ENCODE results near the gene HNF1A.

The HNF1A gene

GRCh38 chr12:121008347-121009098 is 30.2 kb downstream of the HNF1A start:
- DNase-seq (ENCODE audit: low read depth in 2 of 3, low spot score in 1 of 3), result no peak

- DNase-seq (ENCODE audit: low read depth in 2 of 3, low spot score in 1 of 3), result no peak
Observed at GRCh38 chr12:121009741-121010140, 31.4 kb downstream of the HNF1A start.

GRCh38 chr12:121010860-121011259 is 32.5 kb downstream of the HNF1A start:
- no peak for DNase-seq (ENCODE audit: low read depth in 2 of 3, low spot score in 1 of 3)

- DNase-seq (ENCODE audit: low read depth in 2 of 3, low spot score in 1 of 3), result no peak
Observed at GRCh38 chr12:121011820-121012219, 33.5 kb downstream of the HNF1A start.

- no peak for DNase-seq (ENCODE audit: low read depth in 2 of 3, low spot score in 1 of 3)
Observed at GRCh38 chr12:121013715-121014114, 35.4 kb downstream of the HNF1A start.

GRCh38 chr12:121015825-121016766 is 37.8 kb downstream of the HNF1A start, which contains the start of gene C12orf43:
C12orf43 (minus strand) TSS chr12:121016487; CDS start chr12:121016474, 13 bp downstream.
- peak; percentile 88 to 96 (median 91) for DNase-seq (ENCODE audit: low read depth in 2 of 3, low spot score in 1 of 3)

- DNase-seq (ENCODE audit: low read depth in 2 of 3, low spot score in 1 of 3), result no peak
Observed at GRCh38 chr12:121017966-121018491, 39.7 kb downstream of the HNF1A start.

GRCh38 chr12:121018860-121019617 is 40.7 kb downstream of the HNF1A start:
- no peak for DNase-seq (ENCODE audit: low read depth in 2 of 3, low spot score in 1 of 3)

- no peak for DNase-seq (ENCODE audit: low read depth in 2 of 3, low spot score in 1 of 3)
Observed at GRCh38 chr12:121021754-121022153, 43.4 kb downstream of the HNF1A start.

GRCh38 chr12:121022713-121023112 is 44.4 kb downstream of the HNF1A start:
- DNase-seq (ENCODE audit: low read depth in 2 of 3, low spot score in 1 of 3), result no peak

GRCh38 chr12:121023799-121024198 is 45.5 kb downstream of the HNF1A start:
- DNase-seq (ENCODE audit: low read depth in 2 of 3, low spot score in 1 of 3), result no peak

- no peak for DNase-seq (ENCODE audit: low read depth in 2 of 3, low spot score in 1 of 3)
Observed at GRCh38 chr12:121025442-121026226, 47.3 kb downstream of the HNF1A start.

- DNase-seq (ENCODE audit: low read depth in 2 of 3, low spot score in 1 of 3), result no peak
Observed at GRCh38 chr12:121026274-121027045, 48.1 kb downstream of the HNF1A start.

- no peak for DNase-seq (ENCODE audit: low read depth in 2 of 3, low spot score in 1 of 3)
Observed at GRCh38 chr12:121030576-121031212, 52.4 kb downstream of the HNF1A start.

GRCh38 chr12:121033625-121034349 is 55.4 kb downstream of the HNF1A start:
- DNase-seq (ENCODE audit: low read depth in 2 of 3, low spot score in 1 of 3), result peak; percentile 49 to 55 (median 51)

- no peak for DNase-seq (ENCODE audit: low read depth in 2 of 3, low spot score in 1 of 3)
Observed at GRCh38 chr12:121034616-121035305, 56.4 kb downstream of the HNF1A start.

GRCh38 chr12:121036810-121037326 is 58.5 kb downstream of the HNF1A start:
- DNase-seq (ENCODE audit: low read depth in 2 of 3, low spot score in 1 of 3), result peak in 2 of 3 donors; percentile 30 to 52
